HT-29 (cell line): Measurements from ENCODE around the gene C1orf174. TPM values are rescaled to one million over a fixed set of nuclear protein-coding genes. Genes with fewer than 3 reads are reported as not detected.

Source experiments
- total RNA-seq: library from RNA; depleted of rRNA; stranded (reverse); fragments of >200 nt; shearing (Covaris generic); gene quantifications from 2 replicates; pipeline ENCODE4 v1.2.3, GENCODE V29; 2014; rRNA removed

C1orf174 gene
- total RNA-seq, 1 experiment from 2014 or later = 30.8 TPM

Other genes with a start within 250 kb of the C1orf174 start
- 6.9 and 11.1 TPM in 2 replicates for gene TP73, start 247.8 kb downstream of the C1orf174 start, total RNA-seq
- gene CCDC27, start 147.8 kb downstream of the C1orf174 start, total RNA-seq = not detected in 2 replicates
- 1.9 TPM in 1 of 2 replicates, not detected in the other for gene SMIM1, start 127.5 kb downstream of the C1orf174 start, total RNA-seq
- 41.1 and 42.7 TPM in 2 replicates for gene LRRC47, start 103.8 kb downstream of the C1orf174 start, total RNA-seq
- gene CEP104, start 43.1 kb downstream of the C1orf174 start, total RNA-seq = 22.7 and 31.3 TPM in 2 replicates
- 12.9 and 14.2 TPM in 2 replicates for gene DFFB, start 42.8 kb downstream of the C1orf174 start, total RNA-seq